HG02840 (cell line): ENCODE measurements around the gene CRY2.
A peak's percentile ranks its signal among the peaks of the same experiment; 100 is the strongest.

ENCODE experiments used
- ATAC-seq: cut with Tn5 transposase; IDR thresholded peaks from one replicate; pipeline ENCODE4 v1.9.1; 2021; ENCODE audit warnings: mild to moderate bottlenecking, moderate library complexity, moderate number of reproducible peaks; ENCODE audit not compliant: unreplicated experiment, low FRiP score

Gene CRY2

DNA sequence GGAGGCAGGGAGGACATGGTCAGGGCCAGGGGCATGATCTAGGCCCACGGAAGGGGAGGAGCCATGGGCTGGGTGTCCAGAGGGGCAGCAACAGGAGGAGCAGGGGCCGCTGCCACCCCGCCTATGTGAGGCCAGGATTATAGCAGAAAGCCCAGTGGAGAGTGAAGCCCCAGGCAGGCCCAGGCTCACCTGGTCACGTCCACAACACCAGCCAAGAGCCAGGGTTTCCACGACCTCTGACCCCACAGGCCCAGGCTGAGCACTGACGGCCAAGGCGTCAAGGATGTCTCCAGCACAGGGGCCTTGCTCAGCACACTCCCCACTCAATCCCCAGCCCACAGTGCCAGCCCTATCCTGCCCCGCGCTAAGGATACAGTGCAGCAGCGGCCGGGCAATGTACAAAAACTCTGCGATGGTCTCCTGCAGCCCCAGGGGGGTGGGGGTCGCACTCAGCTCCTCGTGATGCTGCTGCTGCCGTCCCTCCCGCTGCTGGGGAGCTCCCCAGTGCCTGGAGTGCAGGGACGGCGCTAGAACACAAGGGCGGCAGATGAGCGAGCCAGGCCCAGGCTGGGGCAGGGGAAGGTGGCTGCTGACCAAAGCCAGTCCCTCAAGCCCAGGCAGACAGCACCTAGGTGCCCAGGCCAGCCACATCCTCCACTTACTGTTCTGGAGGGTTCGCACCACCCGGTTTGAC, 66.8 kb downstream of the CRY2 start:
- no peak for ATAC-seq

DNA sequence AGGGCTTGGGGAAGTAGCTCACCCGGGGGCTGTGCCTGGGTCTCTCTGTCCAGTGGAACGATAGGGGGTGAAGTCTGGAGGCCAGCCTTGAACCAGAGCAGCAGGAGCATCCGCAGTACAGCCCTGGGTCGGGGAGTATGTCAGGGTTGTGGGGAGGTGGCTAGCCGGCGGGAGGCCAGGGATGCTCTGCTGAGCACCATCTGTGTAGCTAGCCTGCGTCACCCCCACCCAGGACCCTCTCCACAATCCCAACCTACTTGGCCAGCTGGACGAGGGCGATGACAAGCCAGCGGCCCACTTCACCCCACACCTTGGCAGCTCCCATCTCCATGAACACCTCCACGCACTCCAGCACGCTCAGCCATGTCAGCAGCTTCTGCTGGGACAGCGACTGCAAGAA, 68.2 kb downstream of the CRY2 start:
- ATAC-seq = no peak

DNA sequence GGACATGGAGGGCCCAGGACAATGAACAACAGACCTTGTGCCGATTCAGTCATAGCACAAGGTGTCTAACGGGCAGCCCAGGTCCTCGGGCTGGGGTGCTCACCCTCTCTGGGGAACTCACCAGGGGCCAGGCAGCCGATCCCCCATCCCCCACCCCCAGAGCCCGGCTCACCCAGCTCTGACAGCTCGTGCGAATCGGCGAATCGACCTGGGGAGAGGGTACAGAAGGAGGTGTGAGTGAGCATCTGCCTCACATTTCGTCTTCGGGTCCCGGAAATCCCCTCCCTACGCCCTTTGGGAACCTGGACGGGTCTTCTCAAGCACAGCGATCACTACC, 70.0 kb downstream of the CRY2 start:
- ATAC-seq = peak; percentile 2

DNA sequence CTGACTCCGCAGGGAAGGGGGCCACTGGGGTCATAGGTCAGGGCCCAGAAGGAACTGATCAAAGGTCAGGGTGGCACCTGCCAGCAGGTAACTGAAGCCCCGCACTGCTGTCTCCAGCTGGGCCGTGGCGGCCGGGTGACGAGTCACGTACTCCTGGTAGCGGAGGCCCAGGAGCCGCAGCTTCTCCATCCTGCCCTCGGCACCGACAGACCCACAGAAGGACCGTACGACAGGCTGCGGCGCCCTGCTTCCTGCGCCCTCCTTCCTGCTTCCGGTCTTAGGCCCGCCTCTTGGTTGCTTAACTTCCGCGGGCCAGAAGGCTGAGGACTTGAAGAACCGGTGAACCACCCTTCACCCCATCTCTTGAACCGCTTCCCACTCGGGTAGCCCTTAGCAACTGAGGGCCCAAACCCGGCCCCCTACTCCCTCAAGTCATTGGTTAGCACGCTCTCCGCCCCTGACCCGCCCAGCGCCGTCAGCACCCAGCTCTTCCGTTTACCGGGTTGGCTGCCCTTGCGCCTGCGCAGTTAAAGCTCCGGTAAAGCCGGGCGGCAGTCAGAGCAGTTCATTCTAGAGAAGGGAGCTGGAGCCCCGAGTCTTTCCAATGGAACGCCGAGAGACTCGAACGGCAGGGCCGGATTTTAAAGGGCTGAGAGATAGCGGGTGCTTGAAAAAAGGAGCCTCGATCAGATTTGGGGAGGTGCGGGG, 70.5 kb downstream of the CRY2 start, which contains the start of gene PEX16:
PEX16 (minus strand) TSS at position 255 of the 708 bp plus-strand sequence; CDS start at position 189, 66 bp downstream.
- ATAC-seq = peak; percentile 90

DNA sequence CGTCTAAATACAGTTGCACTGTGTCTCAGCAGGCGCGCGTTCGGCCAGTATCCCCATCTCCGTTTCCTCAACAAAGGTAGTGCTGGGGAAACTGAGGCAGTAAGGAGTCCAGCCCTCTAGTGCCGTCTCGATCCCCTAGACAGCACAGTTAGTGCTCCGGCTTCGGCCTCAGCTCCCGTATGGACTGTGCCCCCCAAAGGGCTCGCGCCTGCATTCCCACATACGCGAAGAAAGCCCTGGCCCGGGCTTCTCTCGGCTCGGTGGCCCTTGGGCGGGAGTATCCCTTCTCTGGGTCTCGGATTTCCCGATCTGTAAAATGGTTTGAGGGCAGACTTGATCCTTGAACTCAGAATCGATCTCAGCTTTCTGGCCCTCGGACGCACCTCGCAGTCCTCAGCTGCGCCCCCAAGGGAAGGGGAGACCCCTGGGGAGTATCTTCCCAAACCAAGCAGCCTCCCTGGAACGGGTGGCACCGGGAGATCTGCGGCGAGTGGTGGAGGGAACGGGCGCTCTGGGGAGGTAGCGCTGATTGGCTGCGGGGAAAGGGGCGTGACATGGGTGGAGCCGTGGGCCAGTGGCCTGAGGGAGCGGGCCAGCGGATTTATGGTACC, 71.2 kb downstream of the CRY2 start:
- ATAC-seq = no peak

DNA sequence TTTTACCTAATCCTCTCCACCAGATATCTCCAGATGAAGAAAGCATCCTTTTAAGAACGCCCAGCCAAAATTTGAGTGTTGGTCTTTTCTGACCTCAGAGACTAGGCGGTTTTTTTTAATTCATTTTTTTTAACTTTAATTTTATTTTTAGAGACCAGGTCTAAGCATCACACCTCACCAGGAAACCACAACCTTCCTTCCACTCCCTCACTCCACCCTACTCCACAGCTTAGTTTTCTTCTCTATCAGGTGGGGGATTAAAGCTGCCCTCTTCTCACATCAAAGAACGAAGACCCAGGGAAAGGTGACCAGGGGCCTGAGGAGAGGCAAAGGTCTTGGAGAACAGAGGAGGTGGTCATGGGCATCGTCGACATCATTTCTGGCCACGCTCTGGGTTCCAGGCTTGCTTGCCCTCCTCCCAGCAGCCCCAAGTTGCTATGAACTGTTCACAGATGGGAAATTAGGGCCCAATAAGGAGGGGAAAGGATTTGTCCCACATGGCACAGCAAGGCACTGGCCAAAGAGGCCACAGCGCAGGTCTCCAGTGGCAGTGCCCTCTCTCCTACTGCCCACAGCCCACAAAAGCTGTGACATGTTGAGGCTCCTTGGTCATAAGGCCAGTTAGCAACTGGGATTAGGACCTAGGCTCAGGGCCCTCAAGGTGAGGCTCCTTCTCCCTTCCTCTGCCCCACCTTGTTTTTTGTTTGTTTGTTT, 71.8 kb downstream of the CRY2 start:
- ATAC-seq = no peak

DNA sequence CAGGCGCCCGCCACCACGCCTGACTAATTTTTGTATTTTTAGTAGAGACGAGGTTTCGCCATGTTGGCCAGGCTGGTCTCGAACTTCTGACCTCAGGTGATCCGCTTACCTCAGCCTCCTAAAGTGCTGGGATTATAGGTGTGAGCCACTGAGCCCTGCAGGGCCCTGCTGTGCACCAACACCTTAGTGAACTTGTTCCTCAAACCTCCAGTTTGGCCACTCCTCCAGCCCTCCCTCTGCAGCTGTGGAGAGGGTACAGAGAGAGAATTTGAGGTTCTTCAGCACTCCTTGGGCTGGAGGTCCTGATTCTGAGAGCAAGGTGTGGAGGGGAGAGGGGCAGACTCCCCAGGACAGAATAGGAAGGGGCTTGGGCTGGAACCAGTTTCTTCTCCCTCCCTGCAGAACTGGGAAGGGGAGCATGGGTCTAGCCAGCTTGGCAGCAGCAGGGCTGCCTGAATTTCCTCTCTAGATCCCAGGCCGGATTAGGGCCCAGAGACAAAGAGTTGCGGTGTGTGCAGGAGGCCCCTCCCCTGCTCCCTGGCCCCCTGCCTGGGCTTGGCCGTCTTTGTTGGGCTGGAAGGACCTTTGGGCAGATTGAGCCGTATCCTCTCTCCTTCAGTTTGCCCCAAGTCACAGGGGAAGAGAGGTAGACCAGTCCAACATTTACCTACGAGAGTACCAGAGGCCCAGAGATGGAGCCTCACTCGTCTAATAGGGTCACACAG, 72.7 kb downstream of the CRY2 start:
- ATAC-seq = no peak

DNA sequence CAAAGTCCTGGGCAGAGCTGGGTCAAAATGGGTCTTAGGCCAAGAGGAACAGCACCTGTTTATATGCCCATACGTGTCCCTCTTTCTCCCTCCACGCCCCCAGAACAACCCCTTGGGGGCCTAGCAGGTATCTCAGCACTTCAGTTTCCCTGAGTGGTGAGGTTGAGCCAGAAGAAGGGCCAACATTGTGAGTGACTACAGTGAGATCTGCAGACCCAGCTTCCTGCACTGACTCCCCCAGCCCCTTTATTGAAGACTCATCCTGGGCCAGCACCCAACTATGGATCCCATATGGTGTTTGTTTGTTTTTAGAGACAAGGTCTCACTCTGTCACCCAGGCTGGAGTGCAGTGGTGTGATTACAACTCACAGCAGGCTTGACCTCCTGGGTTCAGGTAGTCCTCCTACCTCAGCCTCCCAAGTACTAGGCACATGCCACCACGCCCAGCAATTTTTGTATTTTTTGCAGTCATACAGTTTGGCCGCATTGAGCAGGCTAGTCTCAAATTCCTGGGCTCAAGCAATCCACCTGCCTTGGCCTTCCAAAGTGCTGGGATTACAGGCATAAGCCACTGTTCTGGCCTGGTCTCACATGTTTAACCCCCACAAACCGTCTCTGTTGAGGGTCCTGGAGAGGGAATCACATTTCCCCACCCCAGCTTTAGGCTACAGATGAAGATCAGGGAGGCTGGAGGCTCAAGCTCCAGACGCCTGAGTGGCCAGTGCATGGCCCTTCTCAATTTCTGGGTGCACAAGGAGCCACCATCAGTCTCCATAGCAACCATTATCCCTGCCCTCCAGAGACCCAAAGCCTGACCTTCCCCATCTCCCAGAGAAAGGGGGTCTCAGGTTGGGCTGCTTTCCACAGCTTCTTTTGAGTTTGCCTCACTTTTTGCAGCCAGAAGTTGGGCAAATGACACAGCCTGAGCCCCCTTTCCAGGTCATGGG, 73.5 kb downstream of the CRY2 start:
- ATAC-seq = no peak

DNA sequence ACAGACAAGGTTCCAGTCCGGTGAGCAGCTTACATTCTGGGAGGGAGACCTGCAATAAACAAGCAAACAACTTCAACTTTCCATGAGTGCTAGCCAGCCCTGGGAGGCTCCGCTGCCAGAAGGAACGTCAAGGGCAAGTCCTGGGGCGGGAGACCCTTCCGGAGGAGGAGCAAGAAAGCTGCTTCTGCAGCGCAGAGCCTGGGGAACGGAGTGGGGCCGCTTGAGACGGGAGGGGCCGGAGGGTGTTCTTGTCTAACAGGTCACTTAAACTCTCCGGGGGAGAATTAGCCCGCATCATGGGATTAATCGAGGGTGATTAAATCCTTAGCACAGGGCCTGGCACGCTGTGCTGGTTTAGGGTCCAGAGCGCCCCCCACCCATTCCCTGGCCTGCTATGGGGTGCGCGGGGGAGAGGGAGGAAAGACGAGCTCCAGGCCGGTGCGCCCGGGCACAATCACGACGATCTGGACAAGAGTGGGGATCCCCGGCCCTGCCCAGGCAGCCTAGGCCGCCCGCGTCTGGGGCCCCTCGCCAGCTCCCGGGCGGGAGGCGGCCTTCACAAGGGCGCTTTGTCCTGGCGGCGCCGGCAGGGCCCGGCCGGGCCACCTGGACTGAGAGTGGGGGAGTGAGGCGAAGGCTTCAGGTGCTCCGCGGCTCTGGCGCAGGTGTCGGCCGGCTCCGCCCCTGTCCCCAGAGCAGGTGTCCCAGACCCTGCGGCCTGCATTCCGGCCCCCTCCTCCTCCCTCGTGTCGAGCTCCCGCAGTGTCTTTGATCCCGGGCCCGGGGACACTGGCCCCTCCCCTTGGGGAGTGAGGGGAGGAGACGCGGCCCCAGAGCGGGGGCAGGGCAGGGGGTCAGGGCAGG, 74.5 kb downstream of the CRY2 start:
- no peak for ATAC-seq

DNA sequence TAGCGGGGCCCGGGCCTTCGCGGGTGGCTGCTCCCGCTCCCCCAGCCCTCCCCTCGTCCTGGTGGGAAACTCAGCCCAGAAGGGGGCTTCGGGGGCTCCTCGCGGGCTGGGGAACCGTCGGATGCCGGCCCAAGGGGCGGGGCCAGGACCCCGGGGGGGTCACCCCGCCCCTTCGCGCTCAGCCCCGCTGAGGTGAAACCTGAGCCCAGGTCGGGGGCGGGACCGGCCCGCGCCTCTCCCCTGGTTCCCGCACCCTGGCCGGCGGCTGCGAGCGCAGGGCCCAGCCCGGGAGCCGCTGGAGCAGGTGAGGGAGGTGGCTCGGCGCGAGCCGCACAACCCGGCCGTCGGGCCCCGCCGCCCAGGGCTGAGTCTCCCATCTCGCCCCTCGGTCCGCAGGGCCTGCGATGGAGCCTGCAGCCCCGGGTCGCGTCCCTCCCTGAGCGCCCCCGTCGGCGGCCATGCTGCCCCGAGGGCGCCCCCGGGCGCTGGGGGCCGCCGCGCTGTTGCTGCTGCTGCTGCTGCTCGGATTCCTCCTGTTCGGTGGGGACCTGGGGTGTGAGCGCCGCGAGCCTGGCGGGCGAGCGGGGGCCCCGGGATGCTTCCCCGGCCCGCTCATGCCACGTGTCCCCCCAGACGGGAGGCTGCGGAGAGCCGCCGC, 75.3 kb downstream of the CRY2 start, which contains the start of gene LARGE2:
LARGE2 (plus strand) TSS at position 232 of the 658 bp plus-strand sequence; CDS start at position 459, 227 bp downstream.
- ATAC-seq = no peak

DNA sequence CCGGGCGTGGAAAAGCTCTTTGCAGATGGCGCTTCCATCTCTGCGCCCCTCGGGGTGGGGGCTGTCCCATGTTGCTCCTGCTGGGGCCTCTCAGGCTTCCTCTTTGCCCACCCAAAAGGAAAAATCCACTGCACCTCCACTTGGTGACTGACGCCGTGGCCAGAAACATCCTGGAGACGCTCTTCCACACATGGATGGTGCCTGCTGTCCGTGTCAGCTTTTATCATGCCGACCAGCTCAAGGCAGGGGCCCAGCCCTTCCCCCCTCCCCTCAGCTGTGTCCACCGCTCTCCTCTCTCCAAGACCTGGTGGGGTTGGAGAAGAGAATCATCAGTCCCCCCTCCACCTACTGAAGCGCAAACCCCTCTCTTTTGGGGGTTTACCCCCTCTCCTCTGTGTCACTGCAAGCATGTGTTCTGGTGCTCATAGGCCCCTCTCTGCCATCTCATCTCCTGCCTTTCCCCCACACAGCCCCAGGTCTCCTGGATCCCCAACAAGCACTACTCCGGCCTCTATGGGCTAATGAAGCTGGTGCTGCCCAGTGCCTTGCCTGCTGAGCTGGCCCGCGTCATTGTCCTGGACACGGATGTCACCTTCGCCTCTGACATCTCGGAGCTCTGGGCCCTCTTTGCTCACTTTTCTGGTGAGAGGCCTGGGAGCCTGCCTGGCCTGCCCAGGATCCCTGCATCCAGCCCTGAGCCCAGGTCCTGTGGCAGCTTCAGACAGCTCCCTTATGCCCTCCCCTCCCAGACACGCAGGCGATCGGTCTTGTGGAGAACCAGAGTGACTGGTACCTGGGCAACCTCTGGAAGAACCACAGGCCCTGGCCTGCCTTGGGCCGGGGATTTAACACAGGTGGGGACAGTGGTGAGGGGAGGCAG, 77.0 kb downstream of the CRY2 start:
- ATAC-seq = no peak

DNA sequence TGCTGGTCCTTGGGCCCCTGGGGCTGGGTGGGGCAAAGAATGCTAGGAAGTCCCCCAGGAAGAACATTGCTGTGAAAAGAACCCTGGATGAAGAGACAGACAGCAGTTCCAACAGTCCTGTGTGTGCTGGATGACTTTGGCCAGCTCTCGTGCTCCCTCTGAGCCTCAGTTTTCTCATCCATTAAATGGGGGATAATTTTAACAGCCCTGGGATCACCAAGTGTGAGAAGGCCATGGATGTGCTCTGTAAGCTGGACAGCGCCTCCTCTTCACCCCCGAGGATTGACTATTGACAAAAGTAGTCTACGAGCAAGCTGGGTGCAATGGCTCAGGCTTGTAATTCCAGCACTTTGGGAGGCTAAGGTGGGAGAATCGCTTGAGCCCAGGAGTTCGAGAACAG, 77.7 kb downstream of the CRY2 start:
- no peak for ATAC-seq

DNA sequence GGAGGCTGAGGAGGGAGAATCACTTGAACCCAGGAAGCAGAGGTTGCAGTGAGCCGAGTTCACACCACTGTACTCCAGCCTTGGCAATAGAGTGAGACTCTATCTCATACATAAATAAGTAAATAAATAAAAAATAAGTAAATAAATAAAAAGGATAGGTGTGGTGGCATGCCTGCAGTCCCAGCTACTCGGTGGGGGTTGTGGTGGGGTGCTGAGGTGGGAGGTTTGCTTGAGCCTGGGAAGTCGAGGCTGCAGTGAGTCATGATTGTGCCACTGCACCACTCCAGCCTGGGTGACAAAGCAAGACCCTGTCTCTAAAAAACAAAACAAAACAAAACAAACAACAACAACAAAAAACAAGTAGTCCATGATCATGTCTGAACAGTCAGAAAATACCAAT, 78.3 kb downstream of the CRY2 start:
- ATAC-seq = no peak

DNA sequence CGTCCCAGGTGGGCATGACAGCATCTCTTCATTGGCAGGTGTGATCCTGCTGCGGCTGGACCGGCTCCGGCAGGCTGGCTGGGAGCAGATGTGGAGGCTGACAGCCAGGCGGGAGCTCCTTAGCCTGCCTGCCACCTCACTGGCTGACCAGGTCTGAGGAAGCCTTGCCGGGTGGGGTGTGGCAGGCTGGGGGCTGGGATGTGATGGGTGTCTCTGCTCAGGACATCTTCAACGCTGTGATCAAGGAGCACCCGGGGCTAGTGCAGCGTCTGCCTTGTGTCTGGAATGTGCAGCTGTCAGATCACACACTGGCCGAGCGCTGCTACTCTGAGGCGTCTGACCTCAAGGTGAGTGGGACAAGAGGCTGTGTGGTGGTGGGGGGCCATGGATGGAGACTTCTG, 78.7 kb downstream of the CRY2 start:
- no peak for ATAC-seq

DNA sequence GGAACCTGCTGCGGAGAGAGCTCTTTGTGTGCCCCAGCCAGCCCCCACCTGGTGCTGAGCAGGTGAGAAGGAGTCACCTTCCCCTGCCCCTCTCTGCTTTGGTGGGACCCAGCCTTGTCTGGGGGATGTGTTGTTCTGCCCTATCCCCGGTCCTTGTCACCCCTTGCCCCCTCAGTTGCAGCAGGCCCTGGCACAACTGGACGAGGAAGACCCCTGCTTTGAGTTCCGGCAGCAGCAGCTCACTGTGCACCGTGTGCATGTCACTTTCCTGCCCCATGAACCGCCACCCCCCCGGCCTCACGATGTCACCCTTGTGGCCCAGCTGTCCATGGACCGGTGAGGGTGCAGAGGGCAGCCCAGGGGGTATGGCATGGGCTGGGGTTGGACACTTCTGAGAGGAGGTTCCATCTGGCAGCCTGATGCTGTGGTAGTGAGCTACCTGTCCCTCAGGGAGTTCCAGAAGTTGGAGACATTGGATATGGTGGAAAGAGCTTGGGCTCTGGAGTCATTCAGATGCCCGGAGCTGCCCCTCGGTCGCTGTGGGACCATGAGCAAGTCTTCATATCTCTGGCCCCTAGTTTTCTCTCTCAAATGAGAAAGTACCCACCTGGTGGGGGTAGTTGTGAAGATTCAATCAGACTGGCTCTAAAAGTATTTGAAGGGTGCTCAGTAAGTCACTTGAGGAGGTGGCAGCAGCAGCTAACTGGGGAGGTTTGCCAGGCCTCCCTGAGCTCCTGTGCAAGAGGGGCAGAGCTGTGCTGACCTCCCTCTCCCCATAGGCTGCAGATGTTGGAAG, 79.5 kb downstream of the CRY2 start:
- no peak for ATAC-seq

DNA sequence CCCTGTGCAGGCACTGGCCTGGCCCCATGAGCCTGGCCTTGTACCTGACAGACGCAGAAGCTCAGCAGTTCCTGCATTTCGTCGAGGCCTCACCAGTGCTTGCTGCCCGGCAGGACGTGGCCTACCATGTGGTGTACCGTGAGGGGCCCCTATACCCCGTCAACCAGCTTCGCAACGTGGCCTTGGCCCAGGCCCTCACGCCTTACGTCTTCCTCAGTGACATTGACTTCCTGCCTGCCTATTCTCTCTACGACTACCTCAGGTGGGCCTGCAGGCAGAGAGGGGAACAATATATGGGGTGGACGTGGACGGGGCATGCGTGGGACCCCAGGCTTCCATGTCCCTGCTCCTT, 80.0 kb downstream of the CRY2 start:
- ATAC-seq = no peak
